GM15510 (cell line): Measurements from ENCODE around the gene LYRM2.

ENCODE experiments used
- POLR2A ChIP-seq: IDR thresholded peaks from 3 replicates; pipeline ENCODE4 v1.6.1; 2011; ENCODE audit warnings: borderline replicate concordance; ENCODE audit not compliant: insufficient read length; ENCODE audit errors: extremely low read depth

LYRM2 gene

DNA sequence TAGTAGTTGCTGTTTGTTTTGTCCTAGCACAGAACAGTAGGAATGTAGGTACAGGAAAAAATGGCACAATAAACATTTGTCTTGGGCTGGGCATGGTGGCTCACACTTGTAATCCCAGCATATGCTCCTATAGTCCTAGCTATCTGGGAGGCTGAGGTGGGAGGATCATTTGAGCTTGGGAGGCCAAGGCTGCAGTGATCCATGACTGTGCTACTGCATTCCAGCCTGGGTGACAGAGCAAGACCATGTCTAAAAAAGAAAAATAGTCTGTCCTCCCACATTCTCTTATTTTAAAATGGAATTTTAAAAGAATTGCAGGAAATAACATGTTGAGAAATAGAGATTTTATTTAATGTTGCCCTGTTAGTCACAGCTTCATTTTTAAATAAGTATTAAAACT, 117.8 kb downstream of the LYRM2 start:
- no peak for TF ChIP-seq POLR2A

DNA sequence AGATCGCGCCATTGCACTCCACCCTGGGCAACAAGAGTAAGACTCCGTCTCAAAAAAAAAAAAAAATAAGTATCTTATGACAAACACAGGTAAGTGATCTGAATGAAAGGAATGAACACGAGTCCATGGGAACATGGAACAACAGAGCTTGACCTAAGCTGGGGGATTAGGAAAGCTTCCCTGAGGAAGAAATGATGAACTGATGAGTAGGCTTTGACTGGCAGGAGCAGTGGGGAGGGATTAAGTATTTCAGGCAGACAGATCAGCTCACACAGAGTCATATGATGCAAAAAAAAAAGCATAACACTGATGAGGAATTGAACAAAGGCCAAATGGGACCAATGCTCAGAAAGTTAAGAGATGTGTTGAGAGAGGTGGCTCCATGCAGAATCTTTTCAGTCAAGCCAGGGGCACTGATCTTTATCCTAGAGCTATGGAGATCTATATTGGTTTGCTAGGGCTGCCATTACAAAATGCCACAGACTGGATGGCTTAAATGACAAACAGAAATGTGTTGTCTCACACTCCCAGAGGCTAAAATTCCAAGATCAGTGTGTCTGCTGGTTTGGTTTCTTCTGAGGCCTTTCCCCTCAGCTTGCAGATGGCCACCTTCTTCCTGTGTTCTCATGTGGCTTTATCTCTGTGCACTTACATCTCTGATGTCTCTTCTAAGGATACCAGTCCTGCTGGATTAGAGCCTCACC, 120.0 kb downstream of the LYRM2 start:
- no peak for TF ChIP-seq POLR2A
